ENCODE results near the gene DLEC1. TPM values are rescaled to one million over a fixed set of nuclear protein-coding genes. Genes with fewer than 3 reads are reported as not detected.
"Not testable (repeated sequence)": the region's sequence is repeated elsewhere in the genome, so short reads cannot be mapped to it uniquely, and the experiment has no call there.

DLEC1 gene
- total and polyA plus RNA-seq, 7 donors: 0.01 to 0.09 (median 0.05) TPM; not detected in 2

- intact Hi-C loops (cut with DNase I): no loop called here
- Histone ChIP-seq H3K4me3 (no peak overlapping the region), H3K9me3 (no peaks in the 10 kb centered on the region), H3K27me3 (ENCODE audit: insufficient read depth in 3 of 3, low read length in 2 of 3) (no peaks in the 10 kb centered on the region), H3K36me3 (ENCODE audit: insufficient read depth in 1 of 2, low read depth in 1 of 2) (no peaks in the 10 kb centered on the region), H3K4me1 (no peaks in the 10 kb centered on the region), H3K27ac (no peak overlapping the region)
- 86 to 90% (median 88%) methylated on average over 3 of the region's 3 CpGs for WGBS, 3 donors
- ATAC-seq (no peak), DNase-seq (no peak)
- no peak for TF ChIP-seq CTCF (IDR thresholded peaks at IDR 0.05)
Measured at GRCh38 chr3:38157595-38157994, 118.6 kb downstream of the DLEC1 start.

GRCh38 chr3:38158472-38158871, 119.5 kb downstream of the DLEC1 start:
- TF ChIP-seq CTCF (IDR thresholded peaks at IDR 0.05): no peak

GRCh38 chr3:38160704-38161103, 121.7 kb downstream of the DLEC1 start:
- not testable (repeated sequence) for H3K27me3 ChIP-seq (ENCODE audit: insufficient read depth in 3 of 3, low read length in 2 of 3); H3K36me3 ChIP-seq (ENCODE audit: insufficient read depth in 1 of 2, low read depth in 1 of 2); DNase-seq; H3K4me1 ChIP-seq; H3K4me3 ChIP-seq; H3K9me3 ChIP-seq; ATAC-seq; H3K27ac ChIP-seq
- WGBS, 3 donors: 90 to 95% (median 95%) methylated on average over 11 of the region's 11 CpGs
- intact Hi-C loops (cut with DNase I): loop anchor here in 1 of 2 donors (10.0 kb wide), 1 partner anchor 1166 kb away; the partner anchor contains the start of genes EPM2AIP1 and MLH1

More at GRCh38 chr3:38158472-38158871, 119.5 kb downstream of the DLEC1 start:
- no peaks in the 10 kb centered on the region for H3K9me3 ChIP-seq
- intact Hi-C loops (cut with DNase I): no loop called here
- 76 to 81% (median 77%) methylated on average over 5 of the region's 5 CpGs for WGBS, 3 donors
- no peak for ATAC-seq
- no peak for DNase-seq
- no peaks in the 10 kb centered on the region for H3K36me3 ChIP-seq (ENCODE audit: insufficient read depth in 1 of 2, low read depth in 1 of 2)
- H3K4me1 ChIP-seq: no peaks in the 10 kb centered on the region
- H3K27ac ChIP-seq: no peak overlapping the region
- no peaks in the 10 kb centered on the region for H3K27me3 ChIP-seq (ENCODE audit: insufficient read depth in 3 of 3, low read length in 2 of 3)
- H3K4me3 ChIP-seq: no peak overlapping the region

GRCh38 chr3:38163117-38163840, 124.3 kb downstream of the DLEC1 start:
- DNase-seq: no peak
- Histone ChIP-seq H3K27me3 (ENCODE audit: insufficient read depth in 3 of 3, low read length in 2 of 3) (no peaks in the 10 kb centered on the region), H3K4me3 (no peak overlapping the region), H3K4me1 (peaks cover 22% of the 10 kb centered on the region), H3K9me3 (no peaks in the 10 kb centered on the region), H3K27ac (no peak overlapping the region), H3K36me3 (ENCODE audit: insufficient read depth in 1 of 2, low read depth in 1 of 2) (no peaks in the 10 kb centered on the region)
- no peak for ATAC-seq
- intact Hi-C loops (cut with DNase I): loop anchor here in 1 of 2 donors (10.0 kb wide), 1 partner anchor 1168 kb away; the partner anchor contains the start of genes EPM2AIP1 and MLH1
- 92 to 93% (median 92%) methylated on average over 12 of the region's 12 CpGs for WGBS, 3 donors
- TF ChIP-seq CTCF (IDR thresholded peaks at IDR 0.05): peak; percentile 10

- H3K27me3 ChIP-seq (ENCODE audit: insufficient read depth in 3 of 3, low read length in 2 of 3): no peaks in the 10 kb centered on the region
- H3K4me3 ChIP-seq: peak overlapping the region; percentile 92
- no peak for ATAC-seq
- 68 to 73% (median 72%) methylated on average over 24 of the region's 24 CpGs for WGBS, 3 donors
- no peak for TF ChIP-seq CTCF (IDR thresholded peaks at IDR 0.05)
- H3K36me3 ChIP-seq (ENCODE audit: insufficient read depth in 1 of 2, low read depth in 1 of 2): no peaks in the 10 kb centered on the region
- peak overlapping the region; percentile 99 for H3K27ac ChIP-seq
- no peak for DNase-seq
- H3K4me1 ChIP-seq: peaks cover 29% of the 10 kb centered on the region
- no peaks in the 10 kb centered on the region for H3K9me3 ChIP-seq
- intact Hi-C loops (cut with DNase I): loop anchor here in 1 of 2 donors (10.0 kb wide), 1 partner anchor 1169 kb away; the partner anchor contains the start of genes EPM2AIP1 and MLH1
Measured at GRCh38 chr3:38163841-38164642, 125.0 kb downstream of the DLEC1 start.

Measured in psoas muscle (tissue), 8 donors.